Large intestine (tissue), 12 donors: Measurements from ENCODE around the gene LAPTM4A. TPM values are rescaled to one million over a fixed set of nuclear protein-coding genes. Genes with fewer than 3 reads are reported as not detected.
A peak's percentile ranks its signal among the peaks of the same experiment; 100 is the strongest.

Source experiments
- DNase-seq, 2 donors: peaks; one replicate each; pipeline versions ENCODE4 v3.0.0 to v3.0.0-alpha.2; 2013
- H3K27ac ChIP-seq: one replicate; pipeline ENCODE4 v1.5.1; 2013; ENCODE audit warnings: low read length
- H3K27me3 ChIP-seq: 2 replicates; pipeline ENCODE4 v1.6.1; 2013; ENCODE audit warnings: low read length; ENCODE audit not compliant: control insufficient read depth, insufficient read depth
- H3K36me3 ChIP-seq: 2 replicates; pipeline ENCODE4 v1.6.1; 2013; ENCODE audit warnings: low read length; ENCODE audit not compliant: control insufficient read depth, insufficient read depth
- H3K4me1 ChIP-seq: one replicate; pipeline ENCODE4 v1.6.1; 2013; ENCODE audit warnings: low read length; ENCODE audit not compliant: control insufficient read depth, insufficient read depth
- H3K4me3 ChIP-seq: one replicate; pipeline ENCODE4 v1.5.1; 2013; ENCODE audit warnings: low read length
- H3K9me3 ChIP-seq: one replicate; pipeline ENCODE4 v1.6.1; 2013; ENCODE audit warnings: mild to moderate bottlenecking, low read depth, low read length, moderate library complexity; ENCODE audit not compliant: control insufficient read depth
- WGBS: methylation state at CpG from one replicate; pipeline ENCODE4 v1.1.5; 2013; ENCODE audit warnings: low lambda C conversion rate; ENCODE audit not compliant: insufficient coverage; 5-methylcytosine and 5-hydroxymethylcytosine counted together
- long read RNA-seq, 11 donors: transcript quantifications; one replicate each; lab custom pipeline, GENCODE V29; 2026
- polyA plus RNA-seq: library from polyadenylated mRNA; unstranded; fragments of 120-200 nt; gene quantifications from one replicate; pipeline ENCODE4 v1.2.1, GENCODE V29; 2013

The LAPTM4A gene
- 294 TPM for polyA plus RNA-seq
- long read RNA-seq, donor 1, transcript LAPTM4A-201 (7 exons, 1,765 nt), result major isoform, 125 of 177 reads
- long read RNA-seq, donor 1, partial matches to known transcripts, result 50 of 177 reads
- long read RNA-seq, donor 1, other reads (novel, unspliced or antisense), result 0 of 177 reads
- long read RNA-seq, donor 2, transcript LAPTM4A-201 (7 exons, 1,765 nt), result major isoform, 241 of 356 reads
- long read RNA-seq, donor 2, partial matches to known transcripts, result 98 of 356 reads
- long read RNA-seq, donor 2, other reads (novel, unspliced or antisense), result 15 of 356 reads
- long read RNA-seq, donor 3, result 0 reads
- long read RNA-seq, donor 4, transcript LAPTM4A-201 (7 exons, 1,765 nt), result major isoform, 22 of 22 reads
- long read RNA-seq, donor 4, partial matches to known transcripts, result 0 of 22 reads
- long read RNA-seq, donor 4, other reads (novel, unspliced or antisense), result 0 of 22 reads
- long read RNA-seq, donor 5, transcript LAPTM4A-201 (7 exons, 1,765 nt), result major isoform, 150 of 188 reads
- long read RNA-seq, donor 5, partial matches to known transcripts, result 38 of 188 reads
- long read RNA-seq, donor 5, other reads (novel, unspliced or antisense), result 0 of 188 reads
- long read RNA-seq, donor 6, transcript LAPTM4A-201 (7 exons, 1,765 nt), result major isoform, 167 of 242 reads
- long read RNA-seq, donor 6, partial matches to known transcripts, result 65 of 242 reads
- long read RNA-seq, donor 6, other reads (novel, unspliced or antisense), result 7 of 242 reads
- long read RNA-seq, donor 7, transcript LAPTM4A-201 (7 exons, 1,765 nt), result major isoform, 142 of 217 reads
- long read RNA-seq, donor 7, partial matches to known transcripts, result 73 of 217 reads
- long read RNA-seq, donor 7, other reads (novel, unspliced or antisense), result 0 of 217 reads
- long read RNA-seq, donor 8, transcript LAPTM4A-201 (7 exons, 1,765 nt), result major isoform, 270 of 432 reads
- long read RNA-seq, donor 8, transcript LAPTM4A-202 (3 exons, 487 nt), result minor isoform, 11 of 432 reads
- long read RNA-seq, donor 8, partial matches to known transcripts, result 142 of 432 reads
- long read RNA-seq, donor 8, other reads (novel, unspliced or antisense), result 9 of 432 reads
- long read RNA-seq, donor 9, transcript LAPTM4A-201 (7 exons, 1,765 nt), result major isoform, 222 of 311 reads
- long read RNA-seq, donor 9, partial matches to known transcripts, result 81 of 311 reads
- long read RNA-seq, donor 9, other reads (novel, unspliced or antisense), result 5 of 311 reads
- long read RNA-seq, donor 10, transcript LAPTM4A-201 (7 exons, 1,765 nt), result major isoform, 222 of 331 reads
- long read RNA-seq, donor 10, partial matches to known transcripts, result 99 of 331 reads
- long read RNA-seq, donor 10, other reads (novel, unspliced or antisense), result 7 of 331 reads
- long read RNA-seq, donor 11, transcript LAPTM4A-201 (7 exons, 1,765 nt), result major isoform, 181 of 237 reads
- long read RNA-seq, donor 11, partial matches to known transcripts, result 54 of 237 reads
- long read RNA-seq, donor 11, other reads (novel, unspliced or antisense), result 0 of 237 reads

DNA sequence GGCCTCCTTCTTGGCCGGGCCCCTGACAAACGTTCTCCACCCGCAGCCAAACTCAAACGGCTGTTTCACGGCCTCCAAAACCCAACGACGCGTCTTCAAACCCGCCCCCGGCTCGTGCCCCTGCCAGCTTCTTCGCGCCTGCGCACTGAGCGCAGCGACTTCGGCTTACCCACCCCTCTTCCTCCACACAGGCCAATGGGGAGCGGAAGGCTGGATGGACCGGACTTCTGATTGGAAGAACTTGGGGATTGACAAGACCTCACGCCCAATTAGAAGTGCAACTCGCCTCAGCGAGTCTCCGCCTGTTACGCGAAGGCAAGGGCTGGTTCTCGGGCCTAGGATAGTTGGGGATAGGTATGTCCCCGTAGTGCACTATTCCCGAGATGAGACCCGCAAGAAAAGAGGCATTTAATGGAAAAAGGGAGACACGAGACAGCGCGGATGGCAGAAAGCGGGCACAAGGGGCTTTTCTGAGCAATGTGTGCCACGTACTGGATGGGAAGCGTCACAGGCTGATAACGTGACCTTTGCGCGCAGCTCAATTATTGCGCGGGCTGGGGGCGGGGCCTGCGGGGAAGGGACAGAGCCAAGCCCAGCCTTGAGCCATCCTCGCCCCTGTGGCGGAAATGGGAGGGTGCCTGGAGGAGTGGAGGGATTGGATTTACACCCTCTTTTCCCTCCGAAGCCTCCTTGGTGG, at the start of gene LAPTM4A:
TSS of gene LAPTM4A (minus strand) at position 97 of the 697 bp plus-strand sequence. CDS start 108 bp downstream, outside the sequence.
- no peaks in the 10 kb centered on the region for H3K27me3 ChIP-seq
- WGBS, result no CpG with 5 or more reads among the region's 45 CpGs
- H3K36me3 ChIP-seq, result no peaks in the 10 kb centered on the region
- peak within 1 kb of the TSS; percentile 99 for H3K27ac ChIP-seq
- peak; percentile 100 for DNase-seq
- peaks cover 9% of the 10 kb centered on the region for H3K4me1 ChIP-seq
- no peaks in the 10 kb centered on the region for H3K9me3 ChIP-seq
- peak within 1 kb of the TSS; percentile 78 for H3K4me3 ChIP-seq

GRCh38 chr2:20100711-20101110, 49.3 kb upstream of the LAPTM4A start:
- Histone ChIP-seq H3K36me3 (no peaks in the 10 kb centered on the region), H3K4me3 (no peak overlapping the region), H3K27me3 (no peaks in the 10 kb centered on the region), H3K9me3 (peaks cover 19% of the 10 kb centered on the region), H3K4me1 (no peaks in the 10 kb centered on the region), H3K27ac (no peak overlapping the region)
- DNase-seq, result no peak
- 80% methylated on average over 1 of the region's 4 CpGs for WGBS

DNA sequence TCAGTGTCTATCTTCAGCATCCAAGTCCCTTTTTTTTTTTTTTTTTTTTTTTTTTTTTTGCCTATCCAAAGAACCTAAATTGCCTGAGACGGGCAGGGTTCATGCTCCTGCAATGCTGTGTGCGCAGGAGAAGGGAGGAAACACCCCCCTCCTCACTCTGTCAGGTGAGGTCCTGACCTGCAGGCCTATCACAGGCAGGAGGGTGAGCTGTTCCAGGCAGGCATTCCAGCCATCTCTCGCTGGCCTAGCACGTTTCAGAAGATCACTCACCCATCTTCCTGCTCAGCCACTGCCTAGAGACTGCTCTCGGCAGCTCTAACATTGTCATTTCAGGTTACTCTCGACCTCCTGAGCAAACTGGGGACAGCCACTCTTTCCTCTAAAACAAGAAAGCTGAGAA, 48.4 kb upstream of the LAPTM4A start:
- Histone ChIP-seq H3K4me3 (no peak overlapping the region), H3K27me3 (no peaks in the 10 kb centered on the region), H3K4me1 (no peaks in the 10 kb centered on the region), H3K9me3 (peaks cover 19% of the 10 kb centered on the region), H3K36me3 (no peaks in the 10 kb centered on the region), H3K27ac (no peak overlapping the region)
- WGBS, result no CpG with 5 or more reads among the region's 6 CpGs
- DNase-seq, result no peak

GRCh38 chr2:20097889-20098714, 46.7 kb upstream of the LAPTM4A start:
- DNase-seq, result peak; percentile 76 to 78
- H3K4me1 ChIP-seq, result peaks cover 11% of the 10 kb centered on the region
- no peak overlapping the region for H3K4me3 ChIP-seq
- no peaks in the 10 kb centered on the region for H3K27me3 ChIP-seq
- H3K36me3 ChIP-seq, result no peaks in the 10 kb centered on the region
- H3K27ac ChIP-seq, result no peak overlapping the region
- peaks cover 19% of the 10 kb centered on the region for H3K9me3 ChIP-seq
- no CpG with 5 or more reads among the region's 21 CpGs for WGBS

GRCh38 chr2:20095469-20095868, 44.0 kb upstream of the LAPTM4A start:
- WGBS, result no CpG with 5 or more reads among the region's 1 CpG
- H3K4me3 ChIP-seq, result no peak overlapping the region
- H3K27ac ChIP-seq, result no peak overlapping the region

GRCh38 chr2:20094955-20095354, 43.5 kb upstream of the LAPTM4A start:
- H3K9me3 ChIP-seq, result no peaks in the 10 kb centered on the region
- H3K4me3 ChIP-seq, result no peak overlapping the region
- H3K27me3 ChIP-seq, result no peaks in the 10 kb centered on the region
- H3K36me3 ChIP-seq, result no peaks in the 10 kb centered on the region
- no peak overlapping the region for H3K27ac ChIP-seq
- peaks cover 12% of the 10 kb centered on the region for H3K4me1 ChIP-seq
- DNase-seq, result no peak

More at GRCh38 chr2:20095469-20095868, 44.0 kb upstream of the LAPTM4A start:
- Histone ChIP-seq H3K4me1 (peaks cover 12% of the 10 kb centered on the region), H3K36me3 (no peaks in the 10 kb centered on the region), H3K9me3 (no peaks in the 10 kb centered on the region), H3K27me3 (no peaks in the 10 kb centered on the region)
- no peak for DNase-seq

DNA sequence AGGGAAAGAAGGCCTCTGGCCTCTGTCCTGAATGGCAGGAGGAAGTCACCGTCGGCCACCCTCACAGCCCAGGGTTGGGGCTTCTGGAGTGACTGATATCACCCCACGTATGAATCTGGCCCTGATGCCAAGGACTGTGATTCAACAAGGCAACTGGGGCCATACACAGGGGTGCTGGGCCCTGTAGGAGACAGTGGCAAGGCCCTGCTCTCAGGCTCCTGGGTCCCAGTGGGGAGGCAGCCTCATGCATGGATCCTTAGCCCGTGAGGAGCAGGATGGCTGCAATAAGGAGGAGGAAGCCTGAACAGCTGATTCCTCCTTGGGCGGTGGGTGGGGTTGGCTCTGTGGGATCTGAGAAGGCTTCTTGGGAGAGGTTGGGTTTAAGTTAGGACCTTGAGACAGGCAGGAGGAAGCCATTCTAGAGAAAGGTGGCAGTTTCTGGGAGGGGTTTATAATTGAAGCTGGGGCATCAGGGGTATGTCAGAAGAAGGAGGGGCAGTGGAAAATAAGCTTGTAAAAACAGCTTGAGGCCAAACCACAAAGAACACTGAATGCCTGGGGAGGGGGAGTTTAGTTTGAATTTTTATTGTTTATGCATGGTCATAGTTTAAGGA, 42.8 kb upstream of the LAPTM4A start:
- WGBS, result no CpG with 5 or more reads among the region's 5 CpGs
- Histone ChIP-seq H3K27ac (peak overlapping the region; percentile 20), H3K9me3 (no peaks in the 10 kb centered on the region)

GRCh38 chr2:20093263-20094141, 42.1 kb upstream of the LAPTM4A start:
- no peak overlapping the region for H3K4me3 ChIP-seq
- H3K9me3 ChIP-seq, result no peaks in the 10 kb centered on the region
- peak; percentile 78 to 83 for DNase-seq
- no peaks in the 10 kb centered on the region for H3K36me3 ChIP-seq
- H3K27me3 ChIP-seq, result no peaks in the 10 kb centered on the region
- WGBS, result no CpG with 5 or more reads among the region's 11 CpGs
- peaks cover 12% of the 10 kb centered on the region for H3K4me1 ChIP-seq
- peak overlapping the region; percentile 20 for H3K27ac ChIP-seq

More for the DNA sequence above, 42.8 kb upstream of the LAPTM4A start:
- Histone ChIP-seq H3K4me3 (no peak overlapping the region), H3K27me3 (no peaks in the 10 kb centered on the region), H3K36me3 (no peaks in the 10 kb centered on the region), H3K4me1 (peaks cover 12% of the 10 kb centered on the region)
- DNase-seq, result no peak
